HEK293T (cell line): ENCODE results near the gene TGFBR2.

ENCODE experiments used
- BHLHE40 ChIP-seq: fragments of 450-650 bp; IDR thresholded peaks from 2 replicates; pipeline ENCODE4 v1.6.1; 2016; ENCODE audit warnings: mild to moderate bottlenecking, moderate library complexity, borderline replicate concordance
- CTBP1 ChIP-seq: fragments of 450-650 bp; IDR thresholded peaks from 2 replicates; pipeline ENCODE4 v1.6.1; 2016; ENCODE audit warnings: borderline replicate concordance
- FOXA1 ChIP-seq: fragments of 450-650 bp; IDR thresholded peaks from 2 replicates; pipeline ENCODE4 v1.6.1; 2016; ENCODE audit warnings: mild to moderate bottlenecking
- FOXK2 ChIP-seq: fragments of 450-650 bp; IDR thresholded peaks from 2 replicates; pipeline ENCODE4 v1.6.1; 2016; ENCODE audit warnings: mild to moderate bottlenecking
- FOXM1 ChIP-seq: fragments of 450-650 bp; IDR thresholded peaks from 2 replicates; pipeline ENCODE4 v1.6.1; 2017; ENCODE audit warnings: mild to moderate bottlenecking, borderline replicate concordance
- L3MBTL2 ChIP-seq: fragments of 450-650 bp; conservative IDR thresholded peaks from 2 replicates; pipeline ENCODE4 v1.6.1; 2016; ENCODE audit warnings: mild to moderate bottlenecking
- LEF1 ChIP-seq: fragments of 450-650 bp; IDR thresholded peaks from 2 replicates; pipeline ENCODE4 v1.6.1; 2017; ENCODE audit warnings: mild to moderate bottlenecking, borderline replicate concordance
- NFRKB ChIP-seq: fragments of 450-650 bp; IDR thresholded peaks from 2 replicates; pipeline ENCODE4 v1.6.1; 2016; ENCODE audit warnings: mild to moderate bottlenecking, moderate library complexity
- SP1 ChIP-seq: fragments of 450-650 bp; IDR thresholded peaks from 2 replicates; pipeline ENCODE4 v1.6.1; 2017
- SUZ12 ChIP-seq: fragments of 450-650 bp; IDR thresholded peaks from 2 replicates; pipeline ENCODE4 v1.6.1; 2016; ENCODE audit warnings: mild to moderate bottlenecking
- TARDBP ChIP-seq: fragments of 450-650 bp; IDR thresholded peaks from 2 replicates; pipeline ENCODE4 v1.6.1; 2016
- ZNF384 ChIP-seq: fragments of 450-650 bp; IDR thresholded peaks from 2 replicates; pipeline ENCODE4 v1.6.1; 2016
- TF ChIP-seq, protein P1 (sequence below): fragments of 450-650 bp; IDR thresholded peaks from 2 replicates; pipeline ENCODE4 v1.6.1; 2016

DNA sequence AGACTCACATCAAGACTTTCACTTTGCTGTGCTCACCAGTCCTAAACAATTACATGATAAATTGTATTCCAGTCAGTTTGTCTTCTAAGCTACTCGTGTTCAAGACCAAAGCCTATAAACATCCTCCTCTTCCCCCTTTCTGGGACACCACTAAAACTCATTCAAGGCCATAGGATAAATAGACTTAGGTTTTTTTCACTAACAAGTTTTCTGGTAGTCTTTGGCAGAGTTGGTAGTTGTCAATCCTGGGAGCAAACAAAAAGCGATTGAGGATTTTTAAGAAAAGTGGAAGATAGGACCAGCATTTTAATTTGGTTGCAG, 114.9 kb downstream of the TGFBR2 start:
- TF ChIP-seq TARDBP = no peak
- no peak for TF ChIP-seq SUZ12
- no peak for TF ChIP-seq SP1
- no peak for TF ChIP-seq FOXK2
- no peak for TF ChIP-seq LEF1
- TF ChIP-seq L3MBTL2 = no peak
- TF ChIP-seq NFRKB = no peak
- no peak for TF ChIP-seq FOXM1
- TF ChIP-seq BHLHE40 = no peak
- no peak for TF ChIP-seq CTBP1
- TF ChIP-seq, protein P1, sequence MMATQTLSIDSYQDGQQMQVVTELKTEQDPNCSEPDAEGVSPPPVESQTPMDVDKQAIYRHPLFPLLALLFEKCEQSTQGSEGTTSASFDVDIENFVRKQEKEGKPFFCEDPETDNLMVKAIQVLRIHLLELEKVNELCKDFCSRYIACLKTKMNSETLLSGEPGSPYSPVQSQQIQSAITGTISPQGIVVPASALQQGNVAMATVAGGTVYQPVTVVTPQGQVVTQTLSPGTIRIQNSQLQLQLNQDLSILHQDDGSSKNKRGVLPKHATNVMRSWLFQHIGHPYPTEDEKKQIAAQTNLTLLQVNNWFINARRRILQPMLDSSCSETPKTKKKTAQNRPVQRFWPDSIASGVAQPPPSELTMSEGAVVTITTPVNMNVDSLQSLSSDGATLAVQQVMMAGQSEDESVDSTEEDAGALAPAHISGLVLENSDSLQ = no peak
- TF ChIP-seq ZNF384 = no peak
- TF ChIP-seq FOXA1 = no peak
